D721Med (cell line): ENCODE data around the gene RGS1.
A peak's percentile ranks its signal among the peaks of the same experiment; 100 is the strongest.

Experiments used
- DNase-seq: peaks from one replicate; pipeline ENCODE4 v3.0.0; 2011; ENCODE audit warnings: low spot score; ENCODE audit not compliant: insufficient read length
- FAIRE-seq: peaks from 2 replicates; lab custom pipeline; 2011; peaks lifted over from hg19 to GRCh38; lab: Jason Lieb, UNC
- TF ChIP-seq, protein P1 (sequence below): IDR thresholded peaks from 2 replicates; pipeline ENCODE4 v1.5.1; 2012; ENCODE audit warnings: mild to moderate bottlenecking, control low read depth; ENCODE audit not compliant: insufficient read depth; ENCODE audit errors: missing control alignments

RGS1 gene

DNA sequence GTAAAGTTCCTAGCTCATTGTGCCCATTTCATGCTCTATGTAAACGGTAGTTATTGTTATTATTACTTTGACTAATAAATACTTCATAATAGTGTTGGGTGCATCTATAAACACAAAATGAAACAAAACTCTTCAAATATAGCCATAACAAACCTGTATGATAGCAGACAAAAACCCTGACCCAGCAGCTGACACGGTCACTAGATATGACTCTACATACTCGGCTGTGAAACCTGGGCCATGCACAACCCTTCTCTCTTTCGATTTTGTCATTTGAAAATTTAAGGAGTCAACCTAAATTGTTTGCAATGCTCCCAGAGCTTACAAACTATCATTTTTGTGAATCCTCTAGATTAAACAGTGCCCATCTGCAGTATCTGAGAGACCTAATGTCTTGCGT is 52.3 kb downstream of the RGS1 start:
- TF ChIP-seq, protein P1, sequence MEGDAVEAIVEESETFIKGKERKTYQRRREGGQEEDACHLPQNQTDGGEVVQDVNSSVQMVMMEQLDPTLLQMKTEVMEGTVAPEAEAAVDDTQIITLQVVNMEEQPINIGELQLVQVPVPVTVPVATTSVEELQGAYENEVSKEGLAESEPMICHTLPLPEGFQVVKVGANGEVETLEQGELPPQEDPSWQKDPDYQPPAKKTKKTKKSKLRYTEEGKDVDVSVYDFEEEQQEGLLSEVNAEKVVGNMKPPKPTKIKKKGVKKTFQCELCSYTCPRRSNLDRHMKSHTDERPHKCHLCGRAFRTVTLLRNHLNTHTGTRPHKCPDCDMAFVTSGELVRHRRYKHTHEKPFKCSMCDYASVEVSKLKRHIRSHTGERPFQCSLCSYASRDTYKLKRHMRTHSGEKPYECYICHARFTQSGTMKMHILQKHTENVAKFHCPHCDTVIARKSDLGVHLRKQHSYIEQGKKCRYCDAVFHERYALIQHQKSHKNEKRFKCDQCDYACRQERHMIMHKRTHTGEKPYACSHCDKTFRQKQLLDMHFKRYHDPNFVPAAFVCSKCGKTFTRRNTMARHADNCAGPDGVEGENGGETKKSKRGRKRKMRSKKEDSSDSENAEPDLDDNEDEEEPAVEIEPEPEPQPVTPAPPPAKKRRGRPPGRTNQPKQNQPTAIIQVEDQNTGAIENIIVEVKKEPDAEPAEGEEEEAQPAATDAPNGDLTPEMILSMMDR = no peak
- FAIRE-seq (no peak), DNase-seq (no peak)

- TF ChIP-seq, protein P1 = no peak
- no peak for FAIRE-seq
- no peak for DNase-seq
These were observed 53.0 kb downstream of the RGS1 start for GRCh38 chr1:192628396-192629057.

- TF ChIP-seq, protein P1 = no peak
- FAIRE-seq (peak; percentile 46), DNase-seq (no peak)
These were observed 54.0 kb downstream of the RGS1 start for GRCh38 chr1:192629612-192630011.
